Keratinocyte (primary cell): ENCODE data around the gene PAX9. TPM values are rescaled to one million over a fixed set of nuclear protein-coding genes. Genes with fewer than 3 reads are reported as not detected.

Experiments used
- DNase-seq: peaks from one replicate; pipeline ENCODE4 v3.0.0-alpha.2; 2011; ENCODE audit warnings: low read depth, missing footprints, low spot score
- FAIRE-seq: peaks from 2 replicates; lab custom pipeline; 2011; peaks lifted over from hg19 to GRCh38; lab: Jason Lieb, UNC
- H2AFZ ChIP-seq: 2 replicates; pipeline ENCODE4 v1.6.0; 2012; ENCODE audit warnings: low read length, control low read depth, inconsistent platforms; ENCODE audit not compliant: control insufficient read depth
- H3K27ac ChIP-seq: 2 replicates; pipeline ENCODE4 v1.5.1; 2011; ENCODE audit warnings: low read length; ENCODE audit not compliant: control insufficient read depth, insufficient read depth
- H3K27me3 ChIP-seq: 3 replicates; pipeline ENCODE4 v1.6.0; 2011; ENCODE audit warnings: low read length; ENCODE audit not compliant: control insufficient read depth, insufficient read depth; ENCODE audit errors: extremely low read depth
- H3K36me3 ChIP-seq, 2 experiments: 2 replicates in 1 of 2; 3 replicates in 1 of 2; pipeline ENCODE4 v1.5.1; 2011; ENCODE audit warnings: low read length in 2 of 2, mild to moderate bottlenecking in 1 of 2; ENCODE audit not compliant: control insufficient read depth in 2 of 2, insufficient read depth in 2 of 2; ENCODE audit errors: extremely low read depth in 1 of 2
- H3K4me1 ChIP-seq: 3 replicates; pipeline ENCODE4 v1.5.1; 2011; ENCODE audit warnings: low read length; ENCODE audit not compliant: control insufficient read depth, insufficient read depth; ENCODE audit errors: extremely low read depth
- H3K4me2 ChIP-seq: 3 replicates; pipeline ENCODE4 v1.6.0; 2011; ENCODE audit warnings: low read depth, low read length; ENCODE audit not compliant: control insufficient read depth, insufficient read depth; ENCODE audit errors: extremely low read depth
- H3K4me3 ChIP-seq, 3 experiments: fragments of 200-600 bp in 1 of 3; sonication (generic) in 1 of 3; 2 replicates in 2 of 3; 3 replicates in 1 of 3; pipeline ENCODE4 v1.5.1; 2011 to 2016; ENCODE audit warnings: low read length in 3 of 3, mild to moderate bottlenecking in 3 of 3, control low read depth in 2 of 3, inconsistent platforms in 1 of 3, low read depth in 1 of 3, mixed read lengths in 1 of 3, mixed run types in 1 of 3, moderate library complexity in 1 of 3; ENCODE audit not compliant: control insufficient read depth in 2 of 3, insufficient read depth in 2 of 3; ENCODE audit errors: extremely low read depth in 1 of 3
- H3K79me2 ChIP-seq: 2 replicates; pipeline ENCODE4 v1.6.0; 2012; ENCODE audit warnings: low read length; ENCODE audit not compliant: control insufficient read depth, insufficient read depth
- H3K9ac ChIP-seq: 3 replicates; pipeline ENCODE4 v1.6.0; 2011; ENCODE audit warnings: low read length; ENCODE audit not compliant: control insufficient read depth, insufficient read depth; ENCODE audit errors: extremely low read depth
- H3K9me1 ChIP-seq: 3 replicates; pipeline ENCODE4 v1.6.0; 2011; ENCODE audit warnings: low read length; ENCODE audit not compliant: control insufficient read depth, insufficient read depth; ENCODE audit errors: extremely low read depth
- H3K9me3 ChIP-seq: 2 replicates; pipeline ENCODE4 v1.5.1; 2012; ENCODE audit warnings: low read depth, low read length; ENCODE audit not compliant: control insufficient read depth
- H4K20me1 ChIP-seq: 3 replicates; pipeline ENCODE4 v1.6.0; 2011; ENCODE audit warnings: low read length; ENCODE audit not compliant: control insufficient read depth, insufficient read depth; ENCODE audit errors: extremely low read depth
- EZH2 ChIP-seq: IDR thresholded peaks from one replicate; pipeline ENCODE4 v1.6.1; 2012; ENCODE audit warnings: inconsistent platforms, mild to moderate bottlenecking, low read length, moderate library complexity
- dilution Hi-C: fragments of 300-500 bp; cut with MboI; formaldehyde crosslinking; loops from one replicate; pipeline ENCODE4 v1.7.0; 2020; ENCODE audit warnings: low sequenced_read_pairs; ENCODE audit not compliant: extremely low pct_ligation_motif_present
- polyA plus RNA-seq, 5 experiments: library from polyadenylated mRNA; depleted of rRNA in 3 of 5; stranded (reverse) in 3 of 5; stranded (forward) in 1 of 5; unstranded in 1 of 5; fragments of >200 nt; gene quantifications; 1 replicate in 1 of 5; 2 replicates in 3 of 5; 3 replicates in 1 of 5; pipeline versions ENCODE4 v1.2.1 to v1.2.3, GENCODE V29; 2011 to 2012; ENCODE audit warnings: missing spikeins in 2 of 5, low read depth in 1 of 5, low replicate concordance in 1 of 5
- TF ChIP-seq, protein P1 (sequence below), 3 experiments: IDR thresholded peaks in 1 of 3; conservative IDR thresholded peaks in 1 of 3; optimal IDR thresholded peaks in 1 of 3; 2 replicates in 2 of 3; 3 replicates in 1 of 3; pipeline versions ENCODE3 to v1.5.1; 2011; ENCODE audit warnings: low read length in 3 of 3, mild to moderate bottlenecking in 3 of 3, moderate library complexity in 2 of 3, control low read depth in 1 of 3, inconsistent platforms in 1 of 3; ENCODE audit not compliant: insufficient read depth in 2 of 3; ENCODE audit errors: extremely low read depth in 1 of 3

The PAX9 gene
- polyA plus RNA-seq, 1 donor (not counting 4 experiments of a cell fraction or from before 2014, with no cell fraction given), result 1.1 TPM

DNA sequence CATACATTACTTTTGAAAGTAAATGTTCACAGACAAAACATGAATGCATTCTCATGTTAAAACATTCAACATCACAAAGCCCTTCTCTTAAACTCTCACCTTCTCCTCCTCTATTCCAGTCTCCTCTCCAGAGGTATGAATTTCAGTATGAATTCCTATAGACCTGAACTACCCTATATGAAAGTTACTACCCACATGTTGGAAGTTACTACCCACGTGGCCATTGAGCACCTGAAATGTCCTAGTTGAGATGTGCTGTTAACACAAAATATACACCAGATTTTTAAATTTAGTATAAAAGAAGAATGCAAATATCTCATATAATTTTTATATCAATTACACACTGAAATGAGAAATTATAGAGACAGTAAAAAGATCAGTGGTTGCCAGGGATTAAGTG is 60.2 kb downstream of the PAX9 start:
- no peak overlapping the region for H3K4me2 ChIP-seq
- H2AFZ ChIP-seq, result no peak overlapping the region
- H3K36me3 ChIP-seq, result no peaks in the 10 kb centered on the region
- DNase-seq (no peak), FAIRE-seq (no peak)
- no peaks in the 10 kb centered on the region for H3K9me1 ChIP-seq
- TF ChIP-seq EZH2, result no peak
- TF ChIP-seq, protein P1, sequence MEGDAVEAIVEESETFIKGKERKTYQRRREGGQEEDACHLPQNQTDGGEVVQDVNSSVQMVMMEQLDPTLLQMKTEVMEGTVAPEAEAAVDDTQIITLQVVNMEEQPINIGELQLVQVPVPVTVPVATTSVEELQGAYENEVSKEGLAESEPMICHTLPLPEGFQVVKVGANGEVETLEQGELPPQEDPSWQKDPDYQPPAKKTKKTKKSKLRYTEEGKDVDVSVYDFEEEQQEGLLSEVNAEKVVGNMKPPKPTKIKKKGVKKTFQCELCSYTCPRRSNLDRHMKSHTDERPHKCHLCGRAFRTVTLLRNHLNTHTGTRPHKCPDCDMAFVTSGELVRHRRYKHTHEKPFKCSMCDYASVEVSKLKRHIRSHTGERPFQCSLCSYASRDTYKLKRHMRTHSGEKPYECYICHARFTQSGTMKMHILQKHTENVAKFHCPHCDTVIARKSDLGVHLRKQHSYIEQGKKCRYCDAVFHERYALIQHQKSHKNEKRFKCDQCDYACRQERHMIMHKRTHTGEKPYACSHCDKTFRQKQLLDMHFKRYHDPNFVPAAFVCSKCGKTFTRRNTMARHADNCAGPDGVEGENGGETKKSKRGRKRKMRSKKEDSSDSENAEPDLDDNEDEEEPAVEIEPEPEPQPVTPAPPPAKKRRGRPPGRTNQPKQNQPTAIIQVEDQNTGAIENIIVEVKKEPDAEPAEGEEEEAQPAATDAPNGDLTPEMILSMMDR (optimal IDR thresholded peaks at IDR 0.05 in 1 of 3, IDR thresholded peaks at IDR 0.05 in 1 of 3, conservative IDR thresholded peaks at IDR 0.05 in 1 of 3; ENCODE audit: extremely low read depth in 1 of 3, insufficient read depth in 2 of 3, low read length in 3 of 3), result no peak
- no peak overlapping the region for H3K4me3 ChIP-seq
- peaks cover 4% of the 10 kb centered on the region for H3K27me3 ChIP-seq
- no peak overlapping the region for H3K27ac ChIP-seq
- no peaks in the 10 kb centered on the region for H4K20me1 ChIP-seq
- dilution Hi-C loops, result no loop called here
- no peaks in the 10 kb centered on the region for H3K79me2 ChIP-seq
- no peak overlapping the region for H3K9ac ChIP-seq
- no peaks in the 10 kb centered on the region for H3K9me3 ChIP-seq
- no peaks in the 10 kb centered on the region for H3K4me1 ChIP-seq

DNA sequence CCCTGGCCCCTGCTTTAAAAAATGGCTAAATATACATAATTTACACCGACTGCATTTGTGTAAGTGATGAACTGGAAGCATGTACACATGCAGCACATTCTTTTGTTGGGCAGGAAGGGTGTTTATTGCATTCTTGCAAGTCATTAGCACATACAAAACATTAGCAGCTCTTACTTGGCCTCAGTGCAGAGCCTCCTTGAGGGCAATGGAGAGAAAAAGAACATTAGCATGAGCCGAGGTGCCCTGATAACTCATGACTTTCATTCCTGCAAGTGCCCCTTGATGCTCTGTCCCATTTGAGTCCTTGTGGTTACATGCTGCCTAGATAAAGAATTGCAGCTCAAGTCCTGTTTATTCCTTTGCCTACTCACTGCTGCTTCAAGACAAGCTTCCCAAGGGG is 61.9 kb downstream of the PAX9 start:
- Histone ChIP-seq H3K9me3 (no peaks in the 10 kb centered on the region), H3K27ac (no peak overlapping the region), H3K4me2 (no peak overlapping the region), H3K4me3 (no peak overlapping the region), H3K27me3 (peaks cover 4% of the 10 kb centered on the region), H4K20me1 (no peaks in the 10 kb centered on the region), H3K9ac (no peak overlapping the region), H3K4me1 (no peaks in the 10 kb centered on the region), H3K9me1 (no peaks in the 10 kb centered on the region), H3K79me2 (no peaks in the 10 kb centered on the region), H3K36me3 (no peaks in the 10 kb centered on the region), H2AFZ (no peak overlapping the region)
- TF ChIP-seq, protein P1 (optimal IDR thresholded peaks at IDR 0.05 in 1 of 3, IDR thresholded peaks at IDR 0.05 in 1 of 3, conservative IDR thresholded peaks at IDR 0.05 in 1 of 3; ENCODE audit: extremely low read depth in 1 of 3, insufficient read depth in 2 of 3, low read length in 3 of 3), result no peak
- no peak for TF ChIP-seq EZH2
- dilution Hi-C loops, result no loop called here
- DNase-seq (no peak), FAIRE-seq (no peak)
